HCT116 (cell line): ENCODE measurements around the gene BBIP1. TPM values are rescaled to one million over a fixed set of nuclear protein-coding genes. Genes with fewer than 3 reads are reported as not detected.

Experiments used
- ATAC-seq: fragments of 200-7000 bp; cut with Tn5 transposase; 2 replicates; pipeline ENCODE4 v1.9.1; 2020; ENCODE audit warnings: mild to moderate bottlenecking, moderate library complexity
- BruUV-seq: library from RNA; stranded (reverse); fragments of 400-500 nt; replicated peaks from 2 replicates; lab custom pipeline; 2021; lab: Mats Ljungman, UMichigan
- CTCF ChIA-PET: fragments of 300-600 bp; sonication (Branson Sonifier 250); formaldehyde crosslinking; loops from one replicate; lab custom pipeline; 2021; ENCODE audit warnings: antibody characterized with exemption; lab: Charles Lee
- POLR2A ChIA-PET: fragments of 300-600, 350-600 bp; sonication (Branson Sonifier 250); formaldehyde crosslinking; loops from one replicate; lab custom pipeline; 2021; ENCODE audit warnings: antibody characterized with exemption; lab: Charles Lee
- RAD21 ChIA-PET, 2 experiments: fragments of 300-600 bp; sonication (Branson Sonifier 250); formaldehyde crosslinking; loops; one replicate each; lab custom pipeline; 2023; ENCODE audit warnings: low total read pairs in 2 of 2; ENCODE audit not compliant: uncharacterized antibody in 2 of 2, unreplicated experiment in 2 of 2, low non-redundant PET in 1 of 2; lab: Charles Lee
- DNase-seq: peaks from one replicate; pipeline ENCODE4 v3.0.0-alpha.2; 2010; ENCODE audit warnings: low read depth, low spot score
- H2AFZ ChIP-seq: fragments of 200-600 bp; shearing (Covaris generic), sonication (generic); 2 replicates; pipeline ENCODE4 v1.6.1; 2017; ENCODE audit warnings: low read depth, mixed run types, mixed read lengths, antibody characterized with exemption, low read length; ENCODE audit not compliant: poor library complexity, severe bottlenecking
- H3K27ac ChIP-seq: 2 replicates; pipeline ENCODE4 v1.5.1; 2012; ENCODE audit warnings: low read depth, low read length
- H3K27me3 ChIP-seq: fragments of 200-600 bp; sonication (generic); 2 replicates; pipeline ENCODE4 v1.6.1; 2016; ENCODE audit warnings: mixed run types, low read length, mixed read lengths; ENCODE audit not compliant: insufficient read depth
- H3K36me3 ChIP-seq, 2 experiments: fragments of 200-500 bp in 1 of 2; fragments of 200-600 bp in 1 of 2; sonication (Bioruptor generic) in 1 of 2; sonication (generic) in 1 of 2; 2 replicates each; pipeline versions ENCODE4 v1.5.1 to v1.6.1; 2014 to 2016; ENCODE audit warnings: low read length in 2 of 2, inconsistent platforms in 1 of 2, mixed read lengths in 1 of 2, mixed run types in 1 of 2; ENCODE audit not compliant: insufficient read depth in 2 of 2, control insufficient read depth in 1 of 2
- H3K4me1 ChIP-seq, 2 experiments: fragments of 200-600 bp in 1 of 2; sonication (generic) in 1 of 2; 2 replicates each; pipeline versions ENCODE4 v1.5.1 to v1.6.1; 2012 to 2017; ENCODE audit warnings: low read length in 2 of 2, inconsistent platforms in 1 of 2, mild to moderate bottlenecking in 1 of 2, mixed read lengths in 1 of 2, mixed run types in 1 of 2, moderate library complexity in 1 of 2; ENCODE audit not compliant: insufficient read depth in 2 of 2, control insufficient read depth in 1 of 2
- H3K4me2 ChIP-seq: fragments of 200-600 bp; sonication (generic); 2 replicates; pipeline ENCODE4 v1.6.1; 2017; ENCODE audit warnings: mixed run types, low read length, mixed read lengths
- H3K4me3 ChIP-seq, 2 experiments: fragments of 200-600 bp in 1 of 2; sonication (generic) in 1 of 2; replicated peaks in 1 of 2; 2 replicates each; pipeline ENCODE4 v1.5.1; 2011 to 2016; ENCODE audit warnings: low read length in 2 of 2, control low read depth in 1 of 2, low read depth in 1 of 2, mild to moderate bottlenecking in 1 of 2, mixed read lengths in 1 of 2, mixed run types in 1 of 2
- H3K79me2 ChIP-seq: fragments of 200-600 bp; sonication (generic); 2 replicates; pipeline ENCODE4 v1.6.1; 2017; ENCODE audit warnings: mild to moderate bottlenecking, mixed run types, low read length, moderate library complexity, mixed read lengths; ENCODE audit not compliant: insufficient read depth
- H3K9ac ChIP-seq: fragments of 200-600 bp; sonication (generic); 2 replicates; pipeline ENCODE4 v1.6.1; 2016; ENCODE audit warnings: low read length, mixed read lengths
- H3K9me2 ChIP-seq: fragments of 200-600 bp; sonication (generic), shearing (Covaris generic); 2 replicates; pipeline ENCODE4 v1.6.1; 2017; ENCODE audit warnings: mixed run types, mild to moderate bottlenecking, moderate library complexity; ENCODE audit not compliant: insufficient read depth
- H3K9me3 ChIP-seq, 2 experiments: fragments of 200-500 bp in 1 of 2; fragments of 200-600 bp in 1 of 2; sonication (Bioruptor generic) in 1 of 2; sonication (generic) in 1 of 2; 2 replicates each; pipeline ENCODE4 v1.6.1; 2014 to 2017; ENCODE audit warnings: low read length in 2 of 2, mixed read lengths in 2 of 2, inconsistent platforms in 1 of 2, low read depth in 1 of 2, mild to moderate bottlenecking in 1 of 2, mixed run types in 1 of 2, moderate library complexity in 1 of 2; ENCODE audit not compliant: control insufficient read depth in 1 of 2, insufficient read depth in 1 of 2
- H4K20me1 ChIP-seq: fragments of 200-600 bp; sonication (generic), shearing (Covaris generic); 2 replicates; pipeline ENCODE4 v1.6.1; 2017; ENCODE audit warnings: mixed run types, mild to moderate bottlenecking, moderate library complexity; ENCODE audit not compliant: insufficient read depth
- CTCF ChIP-seq, 3 experiments: fragments of 200-600 bp in 1 of 3; sonication (generic) in 1 of 3; IDR thresholded peaks in 2 of 3; conservative IDR thresholded peaks in 1 of 3; 2 replicates each; pipeline ENCODE4 v1.5.1; 2012 to 2017; ENCODE audit warnings: low read depth in 2 of 3, low read length in 2 of 3, antibody characterized with exemption in 1 of 3, borderline replicate concordance in 1 of 3, control low read depth in 1 of 3, mild to moderate bottlenecking in 1 of 3, mixed read lengths in 1 of 3, mixed run types in 1 of 3, moderate library complexity in 1 of 3; ENCODE audit not compliant: insufficient read depth in 1 of 3
- SP1 ChIP-seq: IDR thresholded peaks from 2 replicates; pipeline ENCODE4 v1.6.1; 2012; ENCODE audit warnings: low read depth
- YY1 ChIP-seq: IDR thresholded peaks from 2 replicates; pipeline ENCODE4 v1.6.1; 2011; ENCODE audit warnings: low read length, low read depth, moderate library complexity, mild to moderate bottlenecking; ENCODE audit not compliant: insufficient replicate concordance; ENCODE audit errors: extremely low read depth
- ZBTB33 ChIP-seq: IDR thresholded peaks from 2 replicates; pipeline ENCODE4 v1.6.1; 2011; ENCODE audit warnings: mild to moderate bottlenecking, low read length, moderate library complexity; ENCODE audit not compliant: insufficient replicate concordance; ENCODE audit errors: extremely low read depth
- intact Hi-C: fragments of 100-400 bp; cut with micrococcal nuclease; formaldehyde crosslinking; loops from 2 replicates; pipeline ENCODE4 v1.10.0; 2022
- total RNA-seq: library from RNA; stranded (reverse); gene quantifications from one replicate; pipeline ENCODE4 v1.2.1, GENCODE V29; 2021; ENCODE audit not compliant: unreplicated experiment
- TF ChIP-seq, protein P1 (sequence below): IDR thresholded peaks from 2 replicates; pipeline ENCODE4 v1.6.1; 2012

BBIP1 gene
- total RNA-seq, 1 experiment from 2014 or later: 38.9 TPM

GRCh38 chr10:110857265-110858171 lies 61.5 kb downstream of the BBIP1 start:
- H3K4me2 ChIP-seq: no peak overlapping the region
- ChIA-PET POLR2A (no interaction called here), CTCF (no interaction called here)
- no peaks in the 10 kb centered on the region for H3K36me3 ChIP-seq
- intact Hi-C loops: no loop called here
- no peak overlapping the region for H3K4me3 ChIP-seq
- DNase-seq: no peak
- H3K79me2 ChIP-seq: no peaks in the 10 kb centered on the region
- no peak overlapping the region for H3K9ac ChIP-seq
- H3K27ac ChIP-seq: no peak overlapping the region
- H3K4me1 ChIP-seq: peaks cover 6 to 10% of the 10 kb centered on the region in 2 experiments
- H3K27me3 ChIP-seq: no peaks in the 10 kb centered on the region
- no TSS peak for BruUV-seq
- no peaks in the 10 kb centered on the region for H3K9me3 ChIP-seq
- H4K20me1 ChIP-seq: no peaks in the 10 kb centered on the region
- H2AFZ ChIP-seq: no peak overlapping the region
- TF ChIP-seq CTCF (IDR thresholded peaks at IDR 0.05 in 2 of 3, conservative IDR thresholded peaks at IDR 0.05 in 1 of 3; ENCODE audit: borderline replicate concordance in 1 of 3, insufficient read depth in 1 of 3, low read depth in 2 of 3, low read length in 2 of 3) (no peak), YY1 (no peak), SP1 (no peak), ZBTB33 (no peak)
- TF ChIP-seq, protein P1, sequence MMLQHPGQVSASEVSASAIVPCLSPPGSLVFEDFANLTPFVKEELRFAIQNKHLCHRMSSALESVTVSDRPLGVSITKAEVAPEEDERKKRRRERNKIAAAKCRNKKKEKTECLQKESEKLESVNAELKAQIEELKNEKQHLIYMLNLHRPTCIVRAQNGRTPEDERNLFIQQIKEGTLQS: no peak
- TF ChIP-seq, all 23 proteins: peak for 0
- RAD21 ChIA-PET: no interaction called here
- H3K9me2 ChIP-seq: no peaks in the 10 kb centered on the region
- ATAC-seq: no peak
